OCI-LY3 (cell line): ENCODE measurements around the gene ZNF684.

Experiments used
- EZH2phosphoT487 ChIP-seq: fragments of 200-600 bp; shearing (Covaris generic); IDR thresholded peaks from 2 replicates; pipeline ENCODE4 v1.6.1; 2018; ENCODE audit warnings: antibody characterized with exemption, mixed run types, low read depth
- TF ChIP-seq, protein P1 (sequence below): fragments of 200-600, 300-600 bp; sonication (generic); IDR thresholded peaks from 2 replicates; pipeline ENCODE4 v1.5.1; 2014; ENCODE audit warnings: antibody characterized with exemption, low read length, low read depth

DNA sequence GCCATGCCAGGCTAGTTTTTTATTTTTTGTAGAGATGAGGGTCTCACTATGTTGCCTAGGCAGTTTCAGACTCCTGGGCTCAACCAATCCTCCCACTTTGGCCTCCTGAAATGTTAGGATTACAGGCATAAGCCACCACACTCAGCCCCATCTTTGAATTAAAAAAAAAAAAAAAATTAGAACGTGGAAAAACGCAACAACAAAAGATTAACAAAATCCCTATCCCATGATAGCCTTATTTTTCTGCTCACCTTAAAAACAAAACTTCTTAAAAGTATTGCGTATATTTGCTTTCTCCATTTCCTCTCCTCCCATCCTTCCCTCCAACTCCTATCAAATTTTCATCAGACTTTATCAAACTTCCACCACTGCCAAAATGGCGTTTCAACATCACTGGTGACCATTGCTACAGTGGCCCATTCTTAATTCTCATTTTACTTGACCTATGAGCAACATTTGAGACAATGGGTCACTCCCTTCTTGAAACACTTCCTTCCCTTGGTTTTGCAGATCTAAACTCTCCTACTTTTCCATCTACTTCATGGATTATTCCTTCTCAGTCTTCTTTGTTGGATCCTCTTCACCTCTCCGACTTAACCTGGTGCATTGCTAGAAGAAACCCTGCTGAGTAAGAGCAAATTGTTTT, 579 bp upstream of the ZNF684 start:
- TF ChIP-seq, protein P1, sequence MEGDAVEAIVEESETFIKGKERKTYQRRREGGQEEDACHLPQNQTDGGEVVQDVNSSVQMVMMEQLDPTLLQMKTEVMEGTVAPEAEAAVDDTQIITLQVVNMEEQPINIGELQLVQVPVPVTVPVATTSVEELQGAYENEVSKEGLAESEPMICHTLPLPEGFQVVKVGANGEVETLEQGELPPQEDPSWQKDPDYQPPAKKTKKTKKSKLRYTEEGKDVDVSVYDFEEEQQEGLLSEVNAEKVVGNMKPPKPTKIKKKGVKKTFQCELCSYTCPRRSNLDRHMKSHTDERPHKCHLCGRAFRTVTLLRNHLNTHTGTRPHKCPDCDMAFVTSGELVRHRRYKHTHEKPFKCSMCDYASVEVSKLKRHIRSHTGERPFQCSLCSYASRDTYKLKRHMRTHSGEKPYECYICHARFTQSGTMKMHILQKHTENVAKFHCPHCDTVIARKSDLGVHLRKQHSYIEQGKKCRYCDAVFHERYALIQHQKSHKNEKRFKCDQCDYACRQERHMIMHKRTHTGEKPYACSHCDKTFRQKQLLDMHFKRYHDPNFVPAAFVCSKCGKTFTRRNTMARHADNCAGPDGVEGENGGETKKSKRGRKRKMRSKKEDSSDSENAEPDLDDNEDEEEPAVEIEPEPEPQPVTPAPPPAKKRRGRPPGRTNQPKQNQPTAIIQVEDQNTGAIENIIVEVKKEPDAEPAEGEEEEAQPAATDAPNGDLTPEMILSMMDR: no peak
- TF ChIP-seq EZH2phosphoT487: no peak
